Osteoblast (primary cell): ENCODE measurements around the gene ZBTB7B. TPM values are rescaled to one million over a fixed set of nuclear protein-coding genes. Genes with fewer than 3 reads are reported as not detected.
"Not testable (repeated sequence)": the region's sequence is repeated elsewhere in the genome, so short reads cannot be mapped to it uniquely, and the experiment has no call there.

Source experiments
- DNase-seq: peaks from one replicate; pipeline ENCODE4 v3.0.0; 2011; ENCODE audit warnings: low spot score, mixed read lengths; ENCODE audit not compliant: insufficient read length; ENCODE audit errors: missing footprints
- H2AFZ ChIP-seq: 2 replicates; pipeline ENCODE4 v1.6.0; 2011; ENCODE audit warnings: mild to moderate bottlenecking, low read length
- H3K27ac ChIP-seq: 2 replicates; pipeline ENCODE4 v1.5.1; 2011; ENCODE audit warnings: mild to moderate bottlenecking, low read depth, low read length, moderate library complexity
- H3K27me3 ChIP-seq: 2 replicates; pipeline ENCODE4 v1.6.0; 2012; ENCODE audit warnings: mild to moderate bottlenecking, control low read depth, inconsistent platforms, low read length, moderate library complexity; ENCODE audit not compliant: insufficient read depth
- H3K36me3 ChIP-seq: 2 replicates; pipeline ENCODE4 v1.5.1; 2011; ENCODE audit warnings: mild to moderate bottlenecking, low read length, control low read depth, moderate library complexity; ENCODE audit not compliant: insufficient read depth
- H3K4me1 ChIP-seq: 2 replicates; pipeline ENCODE4 v1.5.1; 2011; ENCODE audit warnings: mild to moderate bottlenecking, low read length, control low read depth, moderate library complexity; ENCODE audit not compliant: insufficient read depth
- H3K4me2 ChIP-seq: 2 replicates; pipeline ENCODE4 v1.6.0; 2011; ENCODE audit warnings: mild to moderate bottlenecking, low read length; ENCODE audit not compliant: insufficient read depth
- H3K4me3 ChIP-seq: fragments of 200-600 bp; sonication (generic); 3 replicates; pipeline ENCODE4 v1.5.1; 2012; ENCODE audit warnings: mild to moderate bottlenecking, low read length, inconsistent platforms; ENCODE audit not compliant: insufficient read depth
- H3K79me2 ChIP-seq: 2 replicates; pipeline ENCODE4 v1.6.0; 2012; ENCODE audit warnings: mild to moderate bottlenecking, low read length, control low read depth, inconsistent platforms; ENCODE audit not compliant: insufficient read depth
- H3K9me3 ChIP-seq: 2 replicates; pipeline ENCODE4 v1.5.1; 2011; ENCODE audit warnings: low read depth, low read length, control low read depth
- H4K20me1 ChIP-seq: 2 replicates; pipeline ENCODE4 v1.6.0; 2012; ENCODE audit warnings: mild to moderate bottlenecking, low read length, control low read depth; ENCODE audit not compliant: insufficient read depth
- total RNA-seq: library from RNA; depleted of rRNA; stranded (reverse); fragments of >200 nt; gene quantifications from 2 replicates; pipeline ENCODE4 v1.2.3, GENCODE V29; 2012
- TF ChIP-seq, protein P1 (sequence below): IDR thresholded peaks from 2 replicates; pipeline ENCODE4 v1.5.1; 2011; ENCODE audit warnings: mild to moderate bottlenecking, low read depth, low read length, moderate library complexity; ENCODE audit errors: extremely low read depth

ZBTB7B gene
- total RNA-seq, 1 donor: 23.5 TPM

DNA sequence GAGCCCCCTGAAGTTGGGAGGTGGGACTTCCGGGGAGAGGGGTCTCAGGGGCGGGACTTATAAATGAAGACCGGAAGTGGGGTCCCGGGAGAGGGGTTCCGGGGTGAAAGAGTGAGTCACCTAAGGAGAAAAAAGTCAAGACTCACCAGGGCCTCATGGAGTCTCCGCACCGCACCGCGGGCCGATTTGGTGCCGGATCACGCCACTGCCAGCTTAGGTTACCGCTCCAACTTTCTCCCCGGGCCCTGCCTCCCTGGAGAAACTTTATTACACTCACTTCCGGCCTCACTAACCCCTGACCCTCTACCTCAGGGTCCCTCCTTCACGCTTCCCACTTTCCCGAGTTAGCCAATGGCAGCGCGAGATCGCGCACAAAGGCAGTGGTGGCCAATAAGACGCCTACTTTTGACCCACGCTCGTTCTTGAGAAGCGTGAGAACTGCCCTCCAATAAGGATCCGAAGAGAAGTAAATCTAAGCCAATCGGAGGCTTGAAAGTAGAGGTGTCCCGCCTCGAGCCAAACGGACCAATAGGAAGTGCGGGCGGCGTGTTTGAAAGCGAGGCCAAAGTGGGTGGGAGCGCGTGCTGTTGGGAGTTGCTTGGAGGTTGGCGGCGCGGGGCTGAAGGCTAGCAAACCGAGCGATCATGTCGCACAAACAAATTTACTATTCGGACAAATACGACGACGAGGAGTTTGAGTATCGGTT lies 28.3 kb upstream of the ZBTB7B start, which contains the start of gene CKS1B:
Gene CKS1B (plus strand): TSS at position 580 of the 706 bp plus-strand sequence. CDS start 65 bp downstream, at position 645.
- Histone ChIP-seq H3K36me3 (peaks cover 9% of the 10 kb centered on the region), H3K4me1 (peaks cover 48% of the 10 kb centered on the region), H3K4me3 (peak within 1 kb of the TSS; percentile 79), H3K27ac (peak within 1 kb of the TSS; percentile 97), H2AFZ (peak within 1 kb of the TSS; percentile 89), H3K4me2 (peak within 1 kb of the TSS; percentile 99), H4K20me1 (peaks cover 4% of the 10 kb centered on the region), H3K9me3 (no peaks in the 10 kb centered on the region), H3K27me3 (no peaks in the 10 kb centered on the region), H3K79me2 (peaks cover 47% of the 10 kb centered on the region)
- TF ChIP-seq, protein P1, sequence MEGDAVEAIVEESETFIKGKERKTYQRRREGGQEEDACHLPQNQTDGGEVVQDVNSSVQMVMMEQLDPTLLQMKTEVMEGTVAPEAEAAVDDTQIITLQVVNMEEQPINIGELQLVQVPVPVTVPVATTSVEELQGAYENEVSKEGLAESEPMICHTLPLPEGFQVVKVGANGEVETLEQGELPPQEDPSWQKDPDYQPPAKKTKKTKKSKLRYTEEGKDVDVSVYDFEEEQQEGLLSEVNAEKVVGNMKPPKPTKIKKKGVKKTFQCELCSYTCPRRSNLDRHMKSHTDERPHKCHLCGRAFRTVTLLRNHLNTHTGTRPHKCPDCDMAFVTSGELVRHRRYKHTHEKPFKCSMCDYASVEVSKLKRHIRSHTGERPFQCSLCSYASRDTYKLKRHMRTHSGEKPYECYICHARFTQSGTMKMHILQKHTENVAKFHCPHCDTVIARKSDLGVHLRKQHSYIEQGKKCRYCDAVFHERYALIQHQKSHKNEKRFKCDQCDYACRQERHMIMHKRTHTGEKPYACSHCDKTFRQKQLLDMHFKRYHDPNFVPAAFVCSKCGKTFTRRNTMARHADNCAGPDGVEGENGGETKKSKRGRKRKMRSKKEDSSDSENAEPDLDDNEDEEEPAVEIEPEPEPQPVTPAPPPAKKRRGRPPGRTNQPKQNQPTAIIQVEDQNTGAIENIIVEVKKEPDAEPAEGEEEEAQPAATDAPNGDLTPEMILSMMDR: no peak
- DNase-seq: peak; percentile 97

DNA sequence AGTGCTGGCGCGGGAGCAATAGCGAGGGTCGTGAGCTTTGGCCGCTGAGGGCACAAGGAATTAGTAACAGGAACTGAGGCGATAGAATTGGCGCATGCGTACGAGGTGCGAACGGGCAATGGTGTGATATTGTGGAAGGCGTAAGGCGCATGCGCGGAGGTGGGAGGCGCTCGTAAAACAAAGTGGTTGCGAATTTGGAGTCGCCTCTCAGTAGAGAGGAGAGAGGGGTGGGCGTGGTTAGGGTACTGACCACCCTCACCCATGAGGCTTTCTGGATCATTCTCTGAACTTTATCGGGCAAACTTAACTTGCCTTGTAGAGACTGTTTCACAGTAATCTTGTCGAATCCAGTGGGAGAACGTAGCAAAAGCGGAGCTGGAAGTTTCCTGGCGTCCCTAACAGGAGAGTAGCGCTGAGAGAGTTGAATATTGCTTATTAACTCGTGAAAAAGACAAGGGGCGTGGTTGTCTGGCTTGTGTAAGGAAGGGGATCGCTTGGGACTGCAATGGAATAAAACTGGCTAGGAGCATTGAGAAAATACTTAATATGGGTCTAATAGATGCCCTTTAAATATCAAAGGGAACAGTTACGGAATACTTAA lies 27.7 kb upstream of the ZBTB7B start:
- Histone ChIP-seq H3K4me2 (peak overlapping the region; percentile 99), H3K4me3 (peak overlapping the region; percentile 79), H3K4me1 (peaks cover 46% of the 10 kb centered on the region), H3K27me3 (no peaks in the 10 kb centered on the region), H3K27ac (peak overlapping the region; percentile 97), H3K79me2 (peaks cover 44% of the 10 kb centered on the region), H2AFZ (peak overlapping the region; percentile 89), H4K20me1 (no peaks in the 10 kb centered on the region), H3K9me3 (no peaks in the 10 kb centered on the region), H3K36me3 (peaks cover 9% of the 10 kb centered on the region)
- TF ChIP-seq, protein P1: no peak
- DNase-seq: peak; percentile 93

DNA sequence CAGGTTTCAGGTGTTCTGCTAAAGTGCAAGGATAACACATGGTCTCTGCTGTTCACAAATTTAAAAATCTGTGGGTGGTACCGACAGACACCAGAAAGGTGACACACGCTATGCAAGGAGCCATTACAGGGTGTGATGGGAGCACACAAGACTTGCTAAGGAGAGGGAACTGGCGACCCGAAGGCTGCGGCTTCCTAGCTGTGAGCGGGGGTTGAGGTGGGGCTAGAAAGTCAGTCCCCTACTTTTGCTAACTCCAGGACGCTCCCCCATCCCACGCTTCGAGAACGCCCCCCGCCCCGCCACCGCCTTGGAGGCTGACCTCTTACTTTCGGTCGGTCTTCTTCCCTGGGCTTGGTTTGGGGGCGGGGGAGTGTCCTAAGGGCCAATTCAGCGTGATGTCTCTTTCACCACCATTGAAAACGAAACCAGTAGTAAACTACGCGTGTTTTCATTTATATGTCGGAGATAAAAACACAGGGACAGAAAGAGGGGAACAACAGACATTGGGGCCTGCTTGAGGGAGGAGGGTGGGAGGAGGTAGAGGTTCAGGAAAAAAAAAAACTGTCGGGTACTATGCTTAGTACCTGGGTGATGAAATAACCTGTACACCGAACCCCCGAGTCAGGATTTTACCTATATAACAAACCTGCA lies 27.1 kb upstream of the ZBTB7B start:
- H3K4me1 ChIP-seq: peaks cover 41% of the 10 kb centered on the region
- DNase-seq: peak; percentile 72
- TF ChIP-seq, protein P1: no peak
- no peaks in the 10 kb centered on the region for H3K27me3 ChIP-seq
- peak overlapping the region; percentile 79 for H3K4me3 ChIP-seq
- H2AFZ ChIP-seq: peak overlapping the region; percentile 89
- H3K4me2 ChIP-seq: peak overlapping the region; percentile 99
- H3K9me3 ChIP-seq: no peaks in the 10 kb centered on the region
- H4K20me1 ChIP-seq: no peaks in the 10 kb centered on the region
- H3K79me2 ChIP-seq: peaks cover 37% of the 10 kb centered on the region
- peaks cover 9% of the 10 kb centered on the region for H3K36me3 ChIP-seq
- H3K27ac ChIP-seq: peak overlapping the region; percentile 97

DNA sequence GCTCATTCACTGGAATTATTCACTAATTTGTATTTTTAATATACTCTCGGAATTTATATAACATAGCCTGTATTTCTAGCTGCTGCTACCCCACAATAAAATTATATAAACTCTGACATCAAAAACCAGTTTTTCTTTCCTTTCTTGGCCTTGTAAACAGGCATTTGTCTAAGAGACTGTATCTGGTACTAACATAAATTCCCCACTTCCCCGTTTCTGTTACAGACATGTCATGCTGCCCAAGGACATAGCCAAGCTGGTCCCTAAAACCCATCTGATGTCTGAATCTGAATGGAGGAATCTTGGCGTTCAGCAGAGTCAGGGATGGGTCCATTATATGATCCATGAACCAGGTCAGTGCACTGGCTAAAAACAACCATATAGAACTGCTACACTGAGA lies 24.8 kb upstream of the ZBTB7B start:
- H4K20me1 ChIP-seq, H3K9me3 ChIP-seq, H3K27ac ChIP-seq, H3K36me3 ChIP-seq, H3K4me3 ChIP-seq, H3K4me2 ChIP-seq, DNase-seq, H3K27me3 ChIP-seq: not testable (repeated sequence)
- Histone ChIP-seq H3K79me2 (peaks cover 39% of the 10 kb centered on the region), H3K4me1 (peaks cover 26% of the 10 kb centered on the region), H2AFZ (peak overlapping the region; percentile 10)
